Dermis lymphatic vessel endothelial cell (primary cell): Measurements from ENCODE around the gene KIF24. TPM values are rescaled to one million over a fixed set of nuclear protein-coding genes. Genes with fewer than 3 reads are reported as not detected.

Source experiments
- total RNA-seq: library from RNA; depleted of rRNA; stranded (reverse); fragments of >200 nt; gene quantifications from 2 replicates; pipeline ENCODE4 v1.2.1, GENCODE V29; 2014

KIF24 gene, protein sequence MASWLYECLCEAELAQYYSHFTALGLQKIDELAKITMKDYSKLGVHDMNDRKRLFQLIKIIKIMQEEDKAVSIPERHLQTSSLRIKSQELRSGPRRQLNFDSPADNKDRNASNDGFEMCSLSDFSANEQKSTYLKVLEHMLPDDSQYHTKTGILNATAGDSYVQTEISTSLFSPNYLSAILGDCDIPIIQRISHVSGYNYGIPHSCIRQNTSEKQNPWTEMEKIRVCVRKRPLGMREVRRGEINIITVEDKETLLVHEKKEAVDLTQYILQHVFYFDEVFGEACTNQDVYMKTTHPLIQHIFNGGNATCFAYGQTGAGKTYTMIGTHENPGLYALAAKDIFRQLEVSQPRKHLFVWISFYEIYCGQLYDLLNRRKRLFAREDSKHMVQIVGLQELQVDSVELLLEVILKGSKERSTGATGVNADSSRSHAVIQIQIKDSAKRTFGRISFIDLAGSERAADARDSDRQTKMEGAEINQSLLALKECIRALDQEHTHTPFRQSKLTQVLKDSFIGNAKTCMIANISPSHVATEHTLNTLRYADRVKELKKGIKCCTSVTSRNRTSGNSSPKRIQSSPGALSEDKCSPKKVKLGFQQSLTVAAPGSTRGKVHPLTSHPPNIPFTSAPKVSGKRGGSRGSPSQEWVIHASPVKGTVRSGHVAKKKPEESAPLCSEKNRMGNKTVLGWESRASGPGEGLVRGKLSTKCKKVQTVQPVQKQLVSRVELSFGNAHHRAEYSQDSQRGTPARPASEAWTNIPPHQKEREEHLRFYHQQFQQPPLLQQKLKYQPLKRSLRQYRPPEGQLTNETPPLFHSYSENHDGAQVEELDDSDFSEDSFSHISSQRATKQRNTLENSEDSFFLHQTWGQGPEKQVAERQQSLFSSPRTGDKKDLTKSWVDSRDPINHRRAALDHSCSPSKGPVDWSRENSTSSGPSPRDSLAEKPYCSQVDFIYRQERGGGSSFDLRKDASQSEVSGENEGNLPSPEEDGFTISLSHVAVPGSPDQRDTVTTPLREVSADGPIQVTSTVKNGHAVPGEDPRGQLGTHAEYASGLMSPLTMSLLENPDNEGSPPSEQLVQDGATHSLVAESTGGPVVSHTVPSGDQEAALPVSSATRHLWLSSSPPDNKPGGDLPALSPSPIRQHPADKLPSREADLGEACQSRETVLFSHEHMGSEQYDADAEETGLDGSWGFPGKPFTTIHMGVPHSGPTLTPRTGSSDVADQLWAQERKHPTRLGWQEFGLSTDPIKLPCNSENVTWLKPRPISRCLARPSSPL (N-terminal part only)
- 0.86 and 0.87 TPM in 2 replicates for total RNA-seq

DNA sequence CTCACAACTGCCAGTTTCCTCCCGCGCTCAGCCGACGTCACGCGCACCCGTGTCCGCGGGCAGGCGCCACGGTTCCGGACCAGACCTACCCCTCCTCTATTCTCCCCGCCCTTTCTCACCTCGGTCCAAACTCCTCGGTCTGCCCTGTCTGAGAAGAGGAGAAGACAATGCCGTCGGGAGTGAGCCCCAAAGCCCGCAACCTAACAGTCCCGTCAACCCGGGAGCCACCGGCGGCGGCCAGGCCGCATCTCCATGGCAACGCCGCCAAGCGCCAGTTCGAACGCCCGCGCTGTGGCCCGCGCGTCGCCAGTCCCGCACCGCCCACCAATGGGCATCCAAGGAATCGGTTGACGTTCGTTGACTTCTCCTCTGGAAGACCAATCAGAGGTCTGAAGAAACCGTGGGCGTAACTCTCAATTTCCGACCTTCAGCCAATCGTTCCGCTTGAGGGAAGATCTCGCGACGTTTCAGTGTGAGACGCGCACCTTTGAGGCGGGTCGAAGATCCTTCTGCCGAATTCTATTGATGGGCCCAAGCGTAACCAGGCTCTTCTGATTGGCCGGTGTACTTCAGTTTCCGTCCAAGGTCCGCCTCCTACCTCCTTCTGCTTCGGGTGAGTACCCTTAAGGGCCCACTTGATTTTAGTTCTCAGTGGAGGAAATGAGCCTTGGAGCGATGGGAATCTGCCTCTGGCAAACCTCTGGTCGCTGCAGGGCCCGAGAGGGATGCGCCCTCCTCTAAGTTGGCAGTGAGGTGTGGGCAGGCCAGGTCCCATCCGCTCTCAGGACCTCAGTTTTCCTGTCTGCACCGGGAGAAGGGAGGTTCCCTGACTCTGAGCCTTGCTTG is at the start of gene KIF24, which contains the start of gene NUDT2:
Gene KIF24, minus strand, starts transcription at position 282 of the 846 bp plus-strand sequence. CDS start 17,922 bp downstream, outside the sequence.
Gene NUDT2, plus strand, starts transcription at position 583 of the 846 bp plus-strand sequence. CDS start 9,471 bp downstream, outside the sequence.

DNA sequence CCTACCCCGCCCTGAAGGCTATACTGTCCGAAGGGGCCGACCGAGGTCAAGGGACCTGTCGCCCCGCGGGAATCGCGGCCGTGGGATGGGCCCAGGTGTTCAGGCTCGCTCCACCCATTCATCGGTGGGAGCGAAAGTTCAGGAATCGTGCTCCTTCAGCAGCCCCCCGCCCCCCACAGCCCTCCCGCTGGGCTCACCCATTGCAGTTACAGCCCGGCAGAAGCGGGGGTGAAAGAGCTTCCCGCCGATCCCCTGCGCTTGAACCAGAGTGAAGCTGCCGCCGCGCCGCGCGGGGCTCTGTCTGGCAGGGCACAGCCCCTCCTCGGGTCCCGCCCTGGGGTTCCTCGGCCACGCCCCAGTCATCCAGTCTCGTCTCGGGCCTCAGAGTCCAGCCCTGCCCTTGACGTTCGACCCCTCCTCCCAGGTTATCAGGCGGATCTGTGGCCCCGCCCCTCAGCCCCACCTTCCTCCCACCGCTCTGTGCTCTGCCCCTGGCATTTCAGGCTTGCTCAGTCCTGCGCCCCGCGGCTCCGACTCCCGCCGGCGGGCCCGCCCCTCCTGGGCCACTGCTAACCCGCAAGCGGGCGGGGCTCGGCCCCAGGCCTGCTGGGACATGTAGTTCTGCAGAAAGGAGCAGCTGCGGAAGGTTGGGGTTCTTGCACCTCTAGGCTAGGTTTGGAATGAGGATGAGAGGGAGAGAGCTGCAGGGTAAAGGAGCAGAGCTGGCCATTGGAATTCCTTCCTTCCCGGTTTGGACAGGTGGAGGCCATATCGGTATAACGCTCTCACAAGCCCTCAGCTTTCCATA is 47.7 kb upstream of the KIF24 start, which contains the start of gene MYORG:
Gene MYORG, minus strand, starts transcription at position 303 of the 808 bp plus-strand sequence. CDS start 3,955 bp downstream, outside the sequence.

Other genes starting within 250 kb of the KIF24 start
- 18.7 and 23.4 TPM in 2 replicates for gene DCAF12, start 202.6 kb downstream of the KIF24 start, total RNA-seq
- 25.7 TPM in 2 replicates for gene UBAP1, start 150.2 kb downstream of the KIF24 start, total RNA-seq
- 23.3 and 32.6 TPM in 2 replicates for gene NUDT2, start 301 bp upstream of the KIF24 start, total RNA-seq
- 0.86 and 1.2 TPM in 2 replicates for gene MYORG, start 47.6 kb upstream of the KIF24 start, total RNA-seq
- gene FAM219A, start 129.3 kb upstream of the KIF24 start, total RNA-seq: 3.1 and 3.9 TPM in 2 replicates
- 0.11 TPM in 1 of 2 replicates, not detected in the other for gene DNAI1, start 129.5 kb upstream of the KIF24 start, total RNA-seq
- not detected in 2 replicates for gene ENHO, start 193.7 kb upstream of the KIF24 start, total RNA-seq